CD4-positive, alpha-beta T cell treated with Interleukin-4 for 4 hours (primary cell): Measurements from ENCODE around the gene PRXL2C.
"Not testable (repeated sequence)": the region's sequence is repeated elsewhere in the genome, so short reads cannot be mapped to it uniquely, and the experiment has no call there.

Source experiments
- DNase-seq: peaks from one replicate; pipeline ENCODE4 v3.0.0-alpha.2; 2020

PRXL2C gene

DNA sequence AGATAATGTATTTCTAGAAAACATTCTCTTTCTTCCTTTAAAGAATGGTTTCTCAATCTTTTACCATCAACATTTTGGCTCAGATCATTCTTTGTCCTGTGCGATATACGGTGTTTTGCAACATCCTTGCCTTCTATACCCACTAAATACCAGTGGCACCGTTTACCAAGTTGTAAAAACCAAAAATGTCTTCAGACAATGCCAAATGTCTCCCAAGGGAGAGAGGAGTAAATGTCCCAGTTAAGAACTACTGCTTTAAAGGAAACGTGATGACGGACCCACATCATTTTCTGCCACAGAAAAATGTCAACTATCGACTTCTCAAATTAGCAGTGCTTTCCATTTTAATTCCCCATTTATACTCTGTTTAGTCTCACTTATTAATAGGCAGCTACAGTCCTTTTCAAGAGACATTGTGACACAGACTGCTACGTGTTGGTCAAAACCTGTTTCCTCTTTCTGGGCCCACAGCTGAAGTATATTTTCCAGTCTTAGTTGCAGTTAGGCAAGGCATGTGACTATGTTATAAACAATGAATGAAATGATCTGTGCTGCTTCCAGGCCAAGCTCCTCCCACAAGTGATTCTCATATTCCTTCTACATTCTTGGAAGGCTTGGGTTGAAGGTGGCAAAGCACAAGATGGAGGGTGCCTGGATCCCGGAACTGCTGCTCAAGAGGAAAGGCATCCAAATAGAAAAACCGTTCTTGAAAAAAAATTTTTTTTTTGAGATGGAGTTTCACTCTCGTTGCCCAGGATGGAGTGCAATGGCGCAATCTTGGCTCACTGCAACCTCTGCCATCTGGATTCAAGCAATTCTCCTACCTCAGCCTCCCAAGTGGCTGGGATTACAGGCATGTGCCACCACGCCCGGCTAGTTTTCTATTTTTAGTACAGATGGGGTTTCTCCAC lies 8.8 kb downstream of the PRXL2C start:
- DNase-seq: peak; percentile 4

DNA sequence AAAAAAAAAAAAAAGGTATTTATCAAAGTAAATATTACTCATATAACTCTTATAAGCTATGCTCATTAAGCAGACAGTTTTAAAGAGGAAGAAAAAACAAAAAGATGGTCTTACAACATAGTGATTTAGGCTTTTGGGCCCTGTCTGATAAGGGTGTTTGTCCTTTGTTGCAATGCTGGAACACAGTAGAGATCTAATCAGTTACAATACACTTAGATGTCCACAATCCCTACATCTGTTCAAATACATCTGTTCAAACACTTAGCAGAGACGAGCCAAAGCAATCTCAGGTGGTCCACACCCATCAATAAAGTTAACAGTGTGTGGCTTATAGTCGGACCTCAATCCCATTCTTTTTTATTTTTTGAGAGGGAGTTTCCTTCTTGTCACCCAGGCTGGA lies 11.0 kb downstream of the PRXL2C start:
- DNase-seq: no peak

DNA sequence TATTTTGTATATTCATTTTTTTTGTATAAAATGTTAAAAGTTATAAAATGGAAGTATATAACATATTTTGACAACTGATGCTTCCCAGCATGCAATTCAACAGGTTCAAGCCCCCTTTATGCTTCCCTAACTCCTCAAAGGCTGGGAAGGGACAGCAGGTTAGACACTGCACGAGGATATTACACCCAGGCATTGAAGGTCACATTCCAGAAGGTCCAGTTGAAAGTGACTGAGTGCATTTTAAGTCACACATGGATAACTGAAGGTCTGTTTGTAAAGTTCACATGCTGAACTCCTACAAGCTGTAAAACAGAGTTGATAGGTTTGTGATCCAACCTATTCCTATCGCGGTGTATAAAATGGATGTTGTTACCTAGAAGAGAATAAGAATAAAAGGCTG lies 13.6 kb downstream of the PRXL2C start:
- no peak for DNase-seq

DNA sequence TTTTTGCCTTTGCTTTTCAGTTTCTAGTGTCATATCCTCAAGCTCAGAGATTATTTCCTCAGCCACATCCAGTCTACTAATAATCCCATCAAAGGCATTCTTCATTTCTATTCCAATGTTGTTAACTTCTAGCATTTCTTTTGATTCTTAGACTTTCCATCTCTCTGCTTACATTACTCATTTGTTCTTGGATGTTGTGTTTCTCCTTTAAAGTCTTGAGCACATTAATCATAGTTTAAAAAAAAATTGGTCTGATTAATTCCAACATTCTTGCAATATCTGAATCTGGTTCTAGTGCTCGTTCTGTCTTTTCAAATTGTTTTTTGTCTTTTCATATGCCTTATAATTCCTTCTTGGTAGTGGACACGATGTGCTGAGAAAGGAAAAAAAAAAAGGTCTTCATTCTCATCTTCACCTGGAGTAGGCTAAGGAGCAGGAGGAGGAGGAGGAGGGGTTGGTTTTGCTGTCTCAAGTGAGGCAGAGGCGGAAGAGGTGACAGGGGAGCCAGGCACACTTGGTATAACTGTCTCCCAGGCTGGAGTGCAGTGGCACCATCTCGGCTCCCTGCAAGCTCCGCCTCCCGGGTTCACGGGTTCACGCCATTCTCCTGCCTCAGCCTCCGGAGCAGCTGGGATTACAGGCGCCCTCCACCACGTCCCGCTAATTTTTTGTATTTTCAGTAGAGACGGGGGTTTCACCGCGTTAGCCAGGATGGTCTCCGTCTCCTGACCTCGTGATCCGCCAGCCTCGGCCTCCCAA lies 16.3 kb downstream of the PRXL2C start:
- no peak for DNase-seq

DNA sequence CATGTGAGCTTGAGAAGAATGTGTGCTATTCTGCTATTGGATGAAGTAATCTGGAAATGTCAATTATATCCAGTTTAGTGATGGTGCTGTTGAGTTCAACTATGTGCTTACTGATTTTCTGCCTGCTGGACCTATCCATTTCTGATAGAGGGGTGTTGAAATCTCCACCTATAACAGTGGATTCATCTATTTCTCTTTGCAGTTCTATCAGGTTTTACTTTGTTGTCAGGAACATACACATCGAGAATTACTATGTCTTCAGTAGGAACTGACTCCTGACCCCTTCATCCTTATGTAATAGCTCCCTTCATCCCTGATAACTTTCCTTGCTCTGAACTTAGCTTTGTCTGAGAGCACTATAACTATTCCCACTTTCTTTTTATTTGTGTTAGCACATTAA lies 18.7 kb downstream of the PRXL2C start:
- no peak for DNase-seq

DNA sequence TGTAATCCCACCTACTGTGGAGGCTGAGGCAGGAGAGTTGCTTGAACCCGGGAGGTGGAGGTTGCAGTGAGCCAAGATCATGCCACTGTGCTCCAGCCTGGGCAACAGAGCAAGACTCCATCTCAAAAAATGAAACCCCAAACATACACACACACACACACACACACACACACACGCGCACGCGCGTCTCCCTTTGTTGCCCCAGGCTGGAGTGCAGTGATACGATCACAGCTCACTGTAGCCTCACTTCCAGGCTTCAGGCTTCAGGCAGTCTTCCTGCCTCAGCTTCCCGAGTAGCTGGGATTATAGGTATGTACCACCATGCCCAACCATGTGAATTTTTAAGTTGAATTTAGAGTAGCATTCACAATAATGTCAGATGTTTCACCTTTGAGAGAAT lies 21.5 kb downstream of the PRXL2C start:
- DNase-seq: not testable (repeated sequence)

DNA sequence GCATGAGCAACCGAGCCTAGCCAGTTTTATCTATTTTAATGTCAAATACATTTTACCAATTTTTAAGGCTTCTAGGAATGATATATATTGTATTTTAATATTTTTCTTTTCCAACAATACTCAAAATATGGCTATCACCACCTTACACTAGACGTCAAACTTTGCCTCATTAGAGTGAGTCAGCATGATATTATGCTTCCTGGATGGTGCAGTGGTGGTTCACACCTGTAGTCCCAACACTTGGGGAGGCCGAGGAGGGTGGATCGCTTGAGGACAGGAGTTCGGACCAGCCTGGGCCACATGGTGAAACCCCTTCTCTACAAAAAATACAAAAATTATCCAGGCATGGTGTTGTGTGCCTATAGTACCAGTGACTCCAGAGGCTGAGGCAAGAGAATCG lies 28.2 kb downstream of the PRXL2C start:
- DNase-seq: no peak

DNA sequence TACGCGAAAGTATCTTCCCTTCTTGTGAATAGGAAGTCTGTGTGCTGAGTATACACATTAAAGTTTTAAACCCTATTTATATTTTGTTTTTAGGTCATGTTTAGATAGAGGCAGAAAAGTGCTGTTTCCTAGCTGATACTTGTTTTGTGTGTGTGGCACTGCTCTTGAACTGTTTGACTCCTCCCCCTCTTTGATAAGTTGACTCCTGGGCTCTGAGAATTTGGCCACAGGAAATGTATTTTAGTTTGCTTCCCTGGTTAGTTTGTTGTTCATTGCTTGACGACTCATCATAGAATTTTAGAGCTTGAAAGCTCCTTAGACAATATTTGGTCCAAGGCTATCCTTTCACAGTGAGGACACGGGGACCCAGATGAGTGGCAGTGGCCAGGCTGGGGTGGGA lies 33.5 kb downstream of the PRXL2C start:
- no peak for DNase-seq

DNA sequence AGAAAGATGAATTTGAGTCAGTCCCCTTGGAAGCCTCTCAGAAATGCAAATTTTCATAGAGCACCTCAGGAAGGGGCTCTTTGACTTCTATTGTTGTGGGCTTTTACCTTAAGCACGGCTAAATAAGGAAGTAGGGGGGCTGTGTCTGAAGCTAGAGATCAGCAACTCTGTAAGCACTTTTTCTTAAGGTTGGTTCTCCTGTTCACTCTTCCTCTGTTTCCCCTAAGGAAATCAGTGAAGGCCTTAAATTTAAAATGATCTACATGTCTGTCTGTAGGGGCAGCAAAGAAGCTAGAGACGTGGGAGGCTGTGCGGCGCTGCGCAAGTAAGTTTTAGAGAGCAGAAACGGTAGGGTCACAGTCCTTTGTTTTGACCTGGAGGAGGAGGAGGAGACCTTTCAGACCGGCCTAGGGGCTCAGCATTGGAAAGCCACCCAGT lies 34.3 kb downstream of the PRXL2C start:
- DNase-seq: no peak

DNA sequence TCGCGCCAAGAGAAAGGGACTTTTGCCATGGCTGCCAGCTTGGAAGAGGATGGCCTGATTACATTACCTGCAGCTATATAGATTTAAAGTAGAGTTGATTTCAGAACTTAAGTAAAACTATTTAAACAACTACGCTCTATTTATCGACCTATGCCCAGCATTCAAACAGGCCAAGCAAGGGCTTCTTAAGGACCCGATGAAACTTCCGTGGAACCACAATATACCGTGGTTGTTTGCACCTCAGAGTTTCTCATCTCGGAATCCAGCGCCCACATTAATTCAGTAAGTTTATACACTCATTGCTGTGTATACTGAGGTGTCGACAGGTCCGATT lies 35.0 kb downstream of the PRXL2C start:
- no peak for DNase-seq

DNA sequence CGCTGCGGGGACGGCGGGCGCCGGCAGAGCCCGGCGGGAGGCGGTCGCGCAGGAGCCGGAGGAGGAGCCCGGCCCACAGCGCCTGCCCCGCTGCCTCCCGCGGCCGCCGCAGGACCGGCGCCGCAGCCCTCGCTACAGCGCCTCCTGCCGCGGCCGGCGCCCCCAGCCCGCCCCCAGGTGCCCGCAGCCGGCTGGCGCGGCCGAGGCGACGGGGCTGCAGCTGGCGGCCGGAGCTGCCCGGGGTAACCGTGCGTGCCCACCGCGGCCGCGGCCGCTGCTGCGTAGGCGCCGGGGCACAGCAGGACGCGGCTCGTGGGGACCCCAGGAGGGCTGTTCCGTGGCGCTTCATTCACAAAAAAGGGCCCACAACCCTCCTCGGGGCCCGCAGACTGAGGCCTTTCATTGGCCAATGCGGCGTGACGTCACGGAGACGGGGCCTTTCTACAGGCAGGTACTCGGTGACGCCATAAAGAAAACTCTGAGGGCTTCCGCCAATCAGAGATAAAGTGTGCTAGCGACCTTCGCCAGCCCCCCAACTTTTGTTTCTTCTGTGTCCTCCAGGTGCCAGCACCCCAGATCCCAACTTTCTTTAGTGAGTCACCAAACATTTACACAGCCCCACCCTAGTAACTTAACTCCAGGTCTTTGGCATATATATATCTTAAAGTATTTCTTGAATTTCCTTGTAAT lies 35.5 kb downstream of the PRXL2C start, which contains the start of gene CDC14B:
CDC14B (minus strand) TSS at position 353 of the 690 bp plus-strand sequence. CDS start 465 bp downstream, outside the sequence.
- DNase-seq: peak; percentile 67

DNA sequence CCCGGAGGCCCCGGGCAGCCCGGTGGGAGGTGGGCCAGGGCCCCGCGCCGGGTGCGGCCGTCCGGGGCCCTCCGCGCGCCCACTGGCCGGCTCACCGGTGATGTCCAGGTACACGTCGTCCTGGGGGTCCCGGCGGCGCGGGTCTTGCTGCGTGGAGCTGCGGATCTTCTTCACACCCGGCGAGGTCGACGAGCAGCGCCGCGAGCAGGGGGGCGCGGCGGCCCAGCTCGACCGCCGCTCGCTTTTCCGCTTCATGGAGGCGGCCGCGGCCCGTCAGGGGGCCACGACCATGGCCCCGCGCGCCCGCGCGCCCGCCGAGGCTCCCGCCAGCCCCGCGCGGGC lies 36.0 kb downstream of the PRXL2C start:
- DNase-seq: no peak

DNA sequence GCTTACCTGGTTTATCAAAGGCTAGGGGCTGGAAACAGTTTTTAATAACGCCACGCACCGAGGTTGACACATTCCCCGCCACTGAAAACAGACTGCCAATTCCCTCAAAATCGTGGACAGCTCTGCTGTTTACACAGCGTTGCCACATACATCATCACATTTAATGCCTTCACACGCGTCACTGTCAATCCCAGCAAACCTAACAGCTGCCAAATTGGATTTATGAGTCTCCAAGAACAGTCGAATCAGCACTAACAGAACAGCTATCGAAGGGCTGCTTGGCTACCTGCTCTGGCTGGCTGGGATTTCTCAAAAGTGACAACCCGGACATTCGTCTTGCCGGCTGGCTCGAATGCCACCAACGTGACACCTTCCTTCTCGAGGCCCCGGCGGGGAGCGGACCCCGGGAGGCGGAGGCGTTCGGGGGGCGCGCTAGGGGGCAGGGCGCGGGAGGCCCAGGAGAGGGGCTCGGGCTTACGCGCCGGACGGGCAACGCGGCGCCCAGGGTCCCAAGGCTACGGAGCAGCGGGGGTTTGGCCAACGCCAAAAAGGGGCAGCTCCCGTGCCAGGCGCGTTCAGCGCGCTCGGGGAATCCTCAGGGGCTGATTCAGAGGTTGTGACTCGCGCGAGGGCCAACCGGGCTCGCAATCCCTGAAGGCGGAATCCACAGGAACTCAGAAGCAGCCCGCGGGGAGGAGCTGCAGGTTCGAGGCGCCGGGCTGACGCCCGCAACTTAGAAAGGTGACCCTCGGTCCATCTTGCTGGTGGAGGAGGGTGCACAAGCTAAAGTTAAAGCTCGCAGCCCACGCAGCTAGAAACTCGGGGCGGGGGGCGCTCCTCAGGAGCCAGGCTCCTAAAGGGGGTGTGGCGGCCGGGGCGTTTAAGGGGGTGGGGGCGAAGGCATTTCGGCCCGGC lies 36.7 kb downstream of the PRXL2C start:
- DNase-seq: no peak

DNA sequence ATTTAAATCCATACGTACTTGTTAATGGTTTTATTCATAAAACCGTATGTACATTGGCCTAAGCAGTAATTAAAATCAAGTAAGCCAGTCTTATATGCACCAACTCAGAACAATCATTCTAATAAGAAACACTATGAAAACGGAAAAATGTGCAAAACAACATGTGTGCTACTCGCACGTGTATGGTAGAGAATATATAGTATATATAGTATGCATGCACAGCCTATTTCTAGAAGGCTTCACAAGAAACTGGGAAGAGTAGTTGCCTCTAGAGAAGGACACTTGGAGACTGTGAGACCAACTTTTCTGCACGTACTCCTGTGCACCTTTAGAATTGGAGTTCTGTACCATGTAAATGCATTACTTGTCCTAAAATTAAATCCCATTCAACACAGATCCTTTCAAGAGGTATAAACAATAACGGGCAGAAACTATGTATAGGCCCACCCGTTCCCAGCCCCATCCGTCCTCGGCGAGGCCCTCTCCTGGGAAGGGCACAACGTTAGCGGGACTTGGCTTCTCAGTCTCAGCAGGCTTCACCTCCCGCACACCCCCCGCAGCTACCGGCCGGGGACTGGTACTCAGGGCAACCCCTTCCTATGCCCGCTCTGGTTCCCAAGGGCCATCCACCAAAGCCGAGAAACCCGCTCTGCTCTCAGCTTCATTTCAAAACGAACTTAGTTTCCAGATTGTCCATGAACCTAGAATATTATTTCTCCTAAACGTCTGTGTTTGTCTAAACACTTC lies 37.5 kb downstream of the PRXL2C start:
- DNase-seq: no peak

DNA sequence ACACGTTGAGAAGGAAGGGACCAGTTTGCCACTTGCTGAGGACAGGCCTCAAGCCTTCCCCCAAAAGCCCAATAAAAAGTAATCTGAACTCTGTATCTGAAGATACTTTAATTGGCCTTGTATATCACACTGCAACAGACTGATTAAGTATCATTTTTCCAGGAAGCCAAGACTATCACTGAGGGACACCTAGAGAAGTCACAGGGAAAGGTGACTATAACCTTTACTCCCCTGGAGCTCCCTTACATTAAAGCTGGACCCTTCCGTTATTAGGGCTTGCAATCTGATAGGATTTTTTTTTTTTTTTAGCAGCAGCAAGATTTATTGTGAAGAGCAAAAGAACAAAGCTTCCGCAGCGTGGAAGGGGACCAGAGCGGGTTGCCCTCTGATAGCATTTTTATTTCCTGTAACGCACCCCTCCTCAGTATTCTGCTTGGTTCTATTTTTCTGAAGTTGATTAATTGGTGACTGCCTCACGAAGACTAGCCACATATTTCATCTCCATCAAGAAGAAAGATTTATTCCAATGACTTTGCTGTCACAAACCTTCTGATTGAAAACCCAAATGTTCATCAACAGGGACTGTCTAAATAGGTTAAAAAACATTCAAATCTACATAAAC lies 38.2 kb downstream of the PRXL2C start:
- no peak for DNase-seq

DNA sequence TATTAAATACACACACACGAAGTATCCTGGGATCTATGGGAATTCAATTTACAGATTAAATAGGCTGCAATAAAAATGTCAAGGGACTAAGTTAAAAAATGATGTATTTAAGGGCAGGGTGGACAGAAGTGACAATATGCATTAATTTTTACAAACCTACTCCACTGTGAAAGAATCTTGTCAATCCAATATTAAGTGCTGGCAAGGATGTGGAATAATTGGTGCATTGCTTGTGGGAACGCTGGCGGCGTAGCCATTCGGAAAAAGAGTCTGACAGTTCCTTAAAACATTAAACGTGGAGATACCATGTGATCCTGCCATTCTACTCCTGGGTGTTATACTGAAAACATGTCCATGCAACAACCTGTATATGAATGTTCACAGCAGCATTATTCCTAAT lies 39.7 kb downstream of the PRXL2C start:
- no peak for DNase-seq

DNA sequence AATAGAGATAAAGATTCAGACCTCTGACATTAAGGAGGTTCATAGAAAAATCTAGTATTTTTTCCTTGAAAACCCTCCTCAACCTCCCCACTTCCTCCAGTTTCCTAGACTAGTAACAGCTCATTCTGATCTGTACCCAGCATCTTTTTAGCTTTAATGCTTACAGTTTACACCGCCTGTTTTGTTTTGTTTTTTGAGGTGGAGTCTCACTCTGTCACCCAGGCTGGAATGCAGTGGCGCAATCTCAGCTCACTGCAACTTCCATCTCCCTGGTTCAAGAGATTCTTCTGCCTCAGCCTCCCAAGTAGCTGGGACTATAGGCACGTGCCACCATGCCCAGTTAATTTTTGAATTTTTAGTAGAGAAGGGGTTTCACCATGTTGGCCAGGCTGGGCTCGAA lies 40.5 kb downstream of the PRXL2C start:
- DNase-seq: not testable (repeated sequence)

DNA sequence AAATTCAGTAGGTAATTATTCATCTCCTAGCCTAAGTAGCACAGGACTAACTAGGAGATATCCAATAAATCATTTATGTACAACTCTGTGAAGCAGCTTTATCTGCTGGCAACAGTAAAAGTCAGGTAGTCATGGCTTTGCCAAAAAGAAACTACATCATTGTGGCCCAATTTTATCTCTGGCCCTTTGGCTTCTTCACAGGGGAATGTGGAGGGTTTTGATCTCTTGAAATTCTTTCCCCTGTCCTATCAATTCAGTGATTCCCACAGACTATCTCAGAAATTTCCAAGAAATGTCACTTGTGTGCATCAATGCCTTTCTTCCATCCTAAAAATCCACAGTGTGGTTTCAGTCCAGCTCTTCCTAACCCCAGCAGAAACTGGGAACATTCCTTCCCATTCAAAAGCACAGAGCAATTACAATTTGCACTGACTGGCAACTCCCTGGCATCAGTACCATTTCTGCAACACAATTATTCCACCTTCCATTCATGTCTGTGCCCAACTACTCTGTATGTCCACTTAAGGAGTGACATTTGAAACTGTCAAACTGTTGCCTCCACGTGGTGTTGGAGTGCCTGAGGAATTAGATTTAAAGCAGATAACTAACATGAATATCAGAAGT lies 42.0 kb downstream of the PRXL2C start:
- DNase-seq: no peak

DNA sequence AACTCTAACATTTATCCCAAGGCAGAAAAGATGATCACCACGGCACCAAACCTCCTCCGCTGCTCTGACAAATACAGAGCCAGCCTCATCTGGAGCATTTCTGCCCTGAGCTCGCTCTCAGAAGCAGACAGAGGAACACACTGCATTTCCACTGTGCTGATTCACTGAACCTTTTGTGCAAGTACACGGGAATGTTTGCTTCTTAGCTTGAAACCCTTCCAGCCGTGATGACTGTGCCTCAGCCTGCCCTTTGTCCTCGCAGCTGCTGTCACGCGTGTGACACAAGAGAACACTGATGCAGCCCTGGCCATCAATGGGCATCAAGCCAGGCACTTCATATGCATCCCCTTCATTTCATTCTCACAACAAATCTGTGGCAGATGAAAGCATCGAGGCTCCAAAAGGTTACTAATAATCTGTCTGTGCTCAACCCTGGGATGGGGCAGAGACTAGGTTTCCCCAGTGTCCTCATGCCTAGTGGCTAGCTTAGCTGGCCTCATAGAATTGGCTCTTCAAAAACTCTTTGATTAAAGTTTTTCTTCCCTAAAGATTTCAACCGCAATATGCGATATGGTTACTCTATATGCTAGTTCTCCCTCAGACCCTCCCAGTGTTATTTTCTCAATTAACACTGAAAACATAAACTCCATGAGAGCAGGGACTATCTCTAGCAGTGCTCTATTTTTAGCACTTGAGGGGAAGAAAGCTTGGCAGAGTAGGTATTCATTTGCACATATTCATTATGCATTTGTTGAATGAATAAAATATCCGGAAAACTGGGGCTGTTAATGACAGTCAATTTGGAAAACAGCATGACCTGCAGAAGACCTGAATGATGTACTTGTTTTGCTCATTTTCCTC lies 42.8 kb downstream of the PRXL2C start:
- no peak for DNase-seq

DNA sequence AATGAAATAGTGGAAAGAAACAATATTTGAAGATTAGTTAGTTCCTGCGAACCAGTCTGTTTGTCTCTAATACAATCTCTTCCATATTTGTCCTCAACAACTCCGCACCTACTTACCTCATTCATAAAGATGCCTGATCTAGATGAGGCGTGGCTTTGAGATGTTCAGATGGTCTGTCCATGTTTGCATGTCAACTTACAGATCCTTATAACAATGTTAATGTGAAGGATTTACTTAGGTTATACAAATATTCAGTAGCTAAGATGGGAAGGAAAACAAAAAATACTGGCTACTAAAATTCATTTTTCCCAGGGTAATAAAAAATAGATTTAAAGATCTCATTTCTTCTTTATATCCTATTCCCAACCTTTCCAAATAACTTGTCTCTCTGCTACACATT lies 43.8 kb downstream of the PRXL2C start:
- DNase-seq: no peak
